Liver (tissue), 9 donors: ENCODE measurements around the gene LDB3. TPM values are rescaled to one million over a fixed set of nuclear protein-coding genes. Genes with fewer than 3 reads are reported as not detected.

Experiments
- DNase-seq: peaks from one replicate; pipeline ENCODE4 v3.0.0-alpha.2; 2017; ENCODE audit warnings: low spot score
- H3K27ac ChIP-seq, 2 donors: one replicate each; pipeline ENCODE4 v1.7.0; 2013; ENCODE audit warnings: inconsistent platforms in 2 of 2, low read length in 2 of 2, control low read depth in 1 of 2, low read depth in 1 of 2, mild to moderate bottlenecking in 1 of 2
- H3K27me3 ChIP-seq, 4 donors: one replicate each; pipeline versions ENCODE4 v1.6.1 to v1.7.0; 2013; ENCODE audit warnings: low read length in 3 of 4, inconsistent platforms in 1 of 4, mild to moderate bottlenecking in 1 of 4, moderate library complexity in 1 of 4; ENCODE audit not compliant: control insufficient read depth in 4 of 4, insufficient read depth in 4 of 4
- H3K36me3 ChIP-seq, 4 donors: one replicate each; pipeline versions ENCODE4 v1.6.1 to v1.7.0; 2013; ENCODE audit warnings: low read length in 3 of 4, mild to moderate bottlenecking in 3 of 4, low read depth in 1 of 4, moderate library complexity in 1 of 4; ENCODE audit not compliant: control insufficient read depth in 4 of 4, insufficient read depth in 3 of 4
- H3K4me1 ChIP-seq, 4 donors: one replicate each; pipeline versions ENCODE4 v1.6.1 to v1.7.0; 2013; ENCODE audit warnings: low read length in 3 of 4, mild to moderate bottlenecking in 3 of 4, moderate library complexity in 1 of 4; ENCODE audit not compliant: control insufficient read depth in 4 of 4, insufficient read depth in 4 of 4
- H3K4me3 ChIP-seq, 3 donors: one replicate each; pipeline versions ENCODE4 v1.6.1 to v1.7.0; 2013; ENCODE audit warnings: low read length in 3 of 3, control low read depth in 1 of 3, low read depth in 1 of 3, mild to moderate bottlenecking in 1 of 3
- H3K9ac ChIP-seq, 2 donors: one replicate each; pipeline ENCODE4 v1.7.0; 2013; ENCODE audit warnings: low read length in 2 of 2, mild to moderate bottlenecking in 2 of 2, moderate library complexity in 2 of 2, control low read depth in 1 of 2, low read depth in 1 of 2
- H3K9me3 ChIP-seq, 4 donors: one replicate each; pipeline versions ENCODE4 v1.6.1 to v1.7.0; 2013; ENCODE audit warnings: low read length in 3 of 4; ENCODE audit not compliant: control insufficient read depth in 4 of 4
- EGR1 ChIP-seq, 2 donors: IDR thresholded peaks; 2 replicates each; pipeline ENCODE4 v1.6.1; 2016 to 2018; ENCODE audit warnings: antibody characterized with exemption in 2 of 2, low read depth in 2 of 2
- FOXA2 ChIP-seq: IDR thresholded peaks from 2 replicates; pipeline ENCODE4 v1.6.1; 2016; ENCODE audit warnings: antibody characterized with exemption
- GABPA ChIP-seq, 2 donors: IDR thresholded peaks in 1 of 2; conservative IDR thresholded peaks in 1 of 2; 2 replicates each; pipeline ENCODE4 v1.6.1; 2016; ENCODE audit warnings: antibody characterized with exemption in 2 of 2, mild to moderate bottlenecking in 1 of 2, moderate library complexity in 1 of 2
- HNF4A ChIP-seq, 2 donors: conservative IDR thresholded peaks; 2 replicates each; pipeline ENCODE4 v1.6.1; 2016; ENCODE audit warnings: antibody characterized with exemption in 2 of 2, mild to moderate bottlenecking in 2 of 2
- HNF4G ChIP-seq: IDR thresholded peaks from 2 replicates; pipeline ENCODE4 v1.6.1; 2016; ENCODE audit warnings: antibody characterized with exemption
- NR2F2 ChIP-seq: IDR thresholded peaks from 2 replicates; pipeline ENCODE4 v1.6.1; 2016; ENCODE audit warnings: antibody characterized with exemption
- RAD21 ChIP-seq, 2 donors: IDR thresholded peaks; 2 replicates each; pipeline ENCODE4 v1.6.1; 2016; ENCODE audit warnings: antibody characterized with exemption in 2 of 2, mild to moderate bottlenecking in 2 of 2
- REST ChIP-seq: IDR thresholded peaks from 2 replicates; pipeline ENCODE4 v1.6.1; 2016; ENCODE audit warnings: antibody characterized with exemption, mild to moderate bottlenecking
- RXRA ChIP-seq, 2 donors: IDR thresholded peaks; 2 replicates each; pipeline ENCODE4 v1.6.1; 2017 to 2018; ENCODE audit warnings: antibody characterized with exemption in 2 of 2, mild to moderate bottlenecking in 1 of 2
- SP1 ChIP-seq: IDR thresholded peaks from 2 replicates; pipeline ENCODE4 v1.6.1; 2018; ENCODE audit warnings: antibody characterized with exemption, mild to moderate bottlenecking
- TAF1 ChIP-seq: conservative IDR thresholded peaks from 2 replicates; pipeline ENCODE4 v1.6.1; 2016; ENCODE audit warnings: antibody characterized with exemption, mild to moderate bottlenecking
- YY1 ChIP-seq: IDR thresholded peaks from 2 replicates; pipeline ENCODE4 v1.6.1; 2016; ENCODE audit warnings: antibody characterized with exemption, mild to moderate bottlenecking
- ZBTB33 ChIP-seq: IDR thresholded peaks from 2 replicates; pipeline ENCODE4 v1.6.1; 2016; ENCODE audit warnings: antibody characterized with exemption
- WGBS: extraction: QIAGEN DNeasy Blood & Tissue Kit; methylation state at CpG from one replicate; pipeline ENCODE4 v1.1.7; 2013; 5-methylcytosine and 5-hydroxymethylcytosine counted together
- polyA plus RNA-seq, 2 donors: library from polyadenylated mRNA; stranded (reverse) in 1 of 2; unstranded in 1 of 2; fragments of 200-250 nt in 1 of 2; fragments of >200 nt in 1 of 2; fragmentation: Nextera tagmentation in 1 of 2; extraction: Ambion mirVana in 1 of 2; gene quantifications; one replicate each; pipeline versions ENCODE4 v1.2.1 to v1.2.3, GENCODE V29; 2013 to 2015
- total RNA-seq, 2 donors: library from RNA; depleted of rRNA; stranded (reverse); fragments of >200 nt; gene quantifications; one replicate each; pipeline ENCODE4 v1.2.3, GENCODE V29; 2014
- TF ChIP-seq, protein P1 (sequence below): IDR thresholded peaks from 2 replicates; pipeline ENCODE4 v1.6.1; 2016; ENCODE audit warnings: antibody characterized with exemption
- TF ChIP-seq, protein P2 (sequence below): IDR thresholded peaks from 2 replicates; pipeline ENCODE4 v1.6.1; 2016; ENCODE audit warnings: antibody characterized with exemption
- donor health status: healthy.
- donor health status: healthy.
- donor health status: healthy.
- donor health status: healthy.
- donor health status: healthy.

Gene LDB3
- total and polyA plus RNA-seq, 4 donors = 0.09 to 0.42 (median 0.15) TPM; not detected in 1

DNA sequence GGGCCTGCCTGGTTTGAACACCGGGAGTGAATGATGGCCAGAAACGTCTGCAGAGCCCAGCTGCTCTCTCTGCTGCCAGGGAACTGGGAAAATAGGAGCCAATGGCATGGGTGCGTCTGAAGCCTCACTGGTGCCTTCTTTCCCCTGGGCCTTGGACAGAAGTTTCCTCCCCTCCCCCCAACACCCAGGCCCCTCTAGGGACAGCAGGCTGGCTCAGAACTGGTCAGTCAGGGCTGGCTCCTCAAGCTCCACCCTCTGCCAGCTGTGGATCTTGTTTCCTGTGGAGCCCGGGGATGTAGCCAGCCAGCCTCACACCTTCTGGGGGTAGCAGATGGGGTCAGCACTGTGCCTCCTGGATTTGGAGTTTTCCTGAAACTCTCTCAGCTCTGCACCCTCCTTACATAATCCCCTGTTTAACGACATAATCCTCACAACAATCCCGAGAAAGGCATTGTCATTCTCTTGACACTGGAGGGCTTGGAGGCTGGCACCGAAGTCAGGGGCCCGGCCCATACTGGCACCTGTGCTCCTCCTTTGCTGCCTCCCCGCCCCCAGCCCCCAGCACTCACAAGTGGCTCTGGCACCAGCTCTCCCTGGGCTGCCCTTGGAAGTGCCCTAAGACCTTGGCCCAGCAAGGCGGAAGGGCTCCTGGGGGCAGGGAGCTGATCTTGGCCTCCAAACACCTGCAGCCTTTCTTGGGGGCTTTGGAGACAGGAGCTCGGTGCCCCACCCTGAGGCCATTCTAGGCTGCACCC, 5.7 kb downstream of the LDB3 start:
- H3K27ac ChIP-seq = no peak overlapping the region
- no peak overlapping the region for H3K9ac ChIP-seq
- H3K4me3 ChIP-seq = no peak overlapping the region
- TF ChIP-seq EGR1 (IDR thresholded peaks at IDR 0.05; ENCODE audit: low read depth in 2 of 2) (no peak), FOXA2 (no peak), GABPA (IDR thresholded peaks at IDR 0.05 in 1 of 2, conservative IDR thresholded peaks at IDR 0.05 in 1 of 2) (no peak), HNF4A (conservative IDR thresholded peaks at IDR 0.05) (no peak), RAD21 (IDR thresholded peaks at IDR 0.05) (no peak), ZBTB33 (no peak)
- TF ChIP-seq, protein P1, sequence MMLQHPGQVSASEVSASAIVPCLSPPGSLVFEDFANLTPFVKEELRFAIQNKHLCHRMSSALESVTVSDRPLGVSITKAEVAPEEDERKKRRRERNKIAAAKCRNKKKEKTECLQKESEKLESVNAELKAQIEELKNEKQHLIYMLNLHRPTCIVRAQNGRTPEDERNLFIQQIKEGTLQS = no peak
- TF ChIP-seq, protein P2, sequence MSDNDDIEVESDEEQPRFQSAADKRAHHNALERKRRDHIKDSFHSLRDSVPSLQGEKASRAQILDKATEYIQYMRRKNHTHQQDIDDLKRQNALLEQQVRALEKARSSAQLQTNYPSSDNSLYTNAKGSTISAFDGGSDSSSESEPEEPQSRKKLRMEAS = no peak
- H3K27me3 ChIP-seq = no peaks in the 10 kb centered on the region
- DNase-seq = no peak
- H3K4me1 ChIP-seq = no peaks in the 10 kb centered on the region
- WGBS = 71% methylated on average over 11 of the region's 11 CpGs
- no peaks in the 10 kb centered on the region for H3K36me3 ChIP-seq
- H3K9me3 ChIP-seq = no peaks in the 10 kb centered on the region

GRCh38 chr10:86674912-86675311, 6.6 kb downstream of the LDB3 start:
- no peak overlapping the region for H3K9ac ChIP-seq
- no peaks in the 10 kb centered on the region for H3K9me3 ChIP-seq
- no peaks in the 10 kb centered on the region for H3K36me3 ChIP-seq
- 84% methylated on average over 3 of the region's 3 CpGs for WGBS
- DNase-seq = no peak
- no peak overlapping the region for H3K27ac ChIP-seq
- no peaks in the 10 kb centered on the region for H3K4me1 ChIP-seq
- H3K27me3 ChIP-seq = no peaks in the 10 kb centered on the region
- no peak overlapping the region for H3K4me3 ChIP-seq
- no peak for TF ChIP-seq HNF4G
- no peak for TF ChIP-seq EGR1 (IDR thresholded peaks at IDR 0.05; ENCODE audit: low read depth in 2 of 2)
- TF ChIP-seq, protein P2 = no peak
- TF ChIP-seq, protein P1 = no peak

GRCh38 chr10:86677374-86677773, 9.1 kb downstream of the LDB3 start:
- Histone ChIP-seq H3K36me3 (no peaks in the 10 kb centered on the region), H3K9me3 (no peaks in the 10 kb centered on the region), H3K4me3 (no peak overlapping the region), H3K27ac (no peak overlapping the region), H3K4me1 (no peaks in the 10 kb centered on the region), H3K27me3 (no peaks in the 10 kb centered on the region), H3K9ac (no peak overlapping the region)
- no peak for DNase-seq
- TF ChIP-seq YY1 (no peak), NR2F2 (no peak), EGR1 (IDR thresholded peaks at IDR 0.05; ENCODE audit: low read depth in 2 of 2) (no peak), TAF1 (no peak), SP1 (no peak), RXRA (IDR thresholded peaks at IDR 0.05) (no peak), ZBTB33 (no peak), FOXA2 (no peak), REST (no peak)
- TF ChIP-seq, protein P2 = no peak
- TF ChIP-seq, protein P1 = no peak
- 79% methylated on average over 6 of the region's 6 CpGs for WGBS
